ENCODE data around the gene B3GALNT2.
A peak's percentile ranks its signal among the peaks of the same experiment; 100 is the strongest.

The B3GALNT2 gene

GRCh38 chr1:235417086-235417697 lies 87.1 kb downstream of the B3GALNT2 start:
- Histone ChIP-seq H3K27ac (ENCODE audit: poor library complexity, severe bottlenecking) (no peak overlapping the region), H3K4me3 (ENCODE audit: severe bottlenecking) (no peak overlapping the region), H3K36me3 (ENCODE audit: low read depth) (peaks cover 8% of the 10 kb centered on the region), H3K9me3 (ENCODE audit: severe bottlenecking) (no peaks in the 10 kb centered on the region), H3K27me3 (ENCODE audit: insufficient read depth, poor library complexity, severe bottlenecking) (no peaks in the 10 kb centered on the region), H3K4me1 (ENCODE audit: insufficient read depth, poor library complexity, severe bottlenecking) (peaks cover 3% of the 10 kb centered on the region)
- ATAC-seq (ENCODE audit: low read depth): 0 out of 3 replicates have a peak, but pooled peaks have one; percentile 35
- no peak for DNase-seq (ENCODE audit: low spot score)
- peak; percentile 79 for TF ChIP-seq CTCF (IDR thresholded peaks at IDR 0.05; ENCODE audit: poor library complexity, severe bottlenecking)

- Histone ChIP-seq H3K4me1 (ENCODE audit: insufficient read depth, poor library complexity, severe bottlenecking) (peaks cover 3% of the 10 kb centered on the region), H3K4me3 (ENCODE audit: severe bottlenecking) (no peak overlapping the region), H3K27ac (ENCODE audit: poor library complexity, severe bottlenecking) (no peak overlapping the region), H3K27me3 (ENCODE audit: insufficient read depth, poor library complexity, severe bottlenecking) (no peaks in the 10 kb centered on the region), H3K36me3 (ENCODE audit: low read depth) (peaks cover 8% of the 10 kb centered on the region), H3K9me3 (ENCODE audit: severe bottlenecking) (no peaks in the 10 kb centered on the region)
- TF ChIP-seq CTCF (IDR thresholded peaks at IDR 0.05; ENCODE audit: poor library complexity, severe bottlenecking): no peak
- ATAC-seq (ENCODE audit: low read depth) (0 out of 3 replicates have a peak, but pooled peaks have one; percentile 41), DNase-seq (ENCODE audit: low spot score) (no peak)
These were observed 87.6 kb downstream of the B3GALNT2 start for GRCh38 chr1:235416662-235417049.

GRCh38 chr1:235415008-235415904 lies 89.0 kb downstream of the B3GALNT2 start:
- H3K4me1 ChIP-seq (ENCODE audit: insufficient read depth, poor library complexity, severe bottlenecking): peaks cover 3% of the 10 kb centered on the region
- no peak for DNase-seq (ENCODE audit: low spot score)
- no peak overlapping the region for H3K27ac ChIP-seq (ENCODE audit: poor library complexity, severe bottlenecking)
- H3K9me3 ChIP-seq (ENCODE audit: severe bottlenecking): no peaks in the 10 kb centered on the region
- TF ChIP-seq CTCF (IDR thresholded peaks at IDR 0.05; ENCODE audit: poor library complexity, severe bottlenecking): peak; percentile 69
- no peak overlapping the region for H3K4me3 ChIP-seq (ENCODE audit: severe bottlenecking)
- peaks cover 8% of the 10 kb centered on the region for H3K36me3 ChIP-seq (ENCODE audit: low read depth)
- no peaks in the 10 kb centered on the region for H3K27me3 ChIP-seq (ENCODE audit: insufficient read depth, poor library complexity, severe bottlenecking)
- ATAC-seq (ENCODE audit: low read depth): peak; percentile 72

GRCh38 chr1:235411489-235412486 lies 92.5 kb downstream of the B3GALNT2 start:
- ATAC-seq (ENCODE audit: low read depth) (peak; percentile 21; the same call in 2 of the 3 replicates), DNase-seq (ENCODE audit: low spot score) (no peak)
- TF ChIP-seq CTCF (IDR thresholded peaks at IDR 0.05; ENCODE audit: poor library complexity, severe bottlenecking): no peak
- peaks cover 3% of the 10 kb centered on the region for H3K4me1 ChIP-seq (ENCODE audit: insufficient read depth, poor library complexity, severe bottlenecking)
- no peaks in the 10 kb centered on the region for H3K27me3 ChIP-seq (ENCODE audit: insufficient read depth, poor library complexity, severe bottlenecking)
- H3K36me3 ChIP-seq (ENCODE audit: low read depth): peaks cover 8% of the 10 kb centered on the region
- H3K9me3 ChIP-seq (ENCODE audit: severe bottlenecking): no peaks in the 10 kb centered on the region
- H3K27ac ChIP-seq (ENCODE audit: poor library complexity, severe bottlenecking): no peak overlapping the region
- H3K4me3 ChIP-seq (ENCODE audit: severe bottlenecking): no peak overlapping the region

Measured in RWPE2 (cell line).